ENCODE measurements around the gene LRIG3.

The LRIG3 gene

GRCh38 chr12:58923781-58924180 lies 3.5 kb upstream of the LRIG3 start:
- H3K9me3 Mint-ChIP-seq = no peaks in the 10 kb centered on the region
- no peak for DNase-seq
- CTCF ChIA-PET = no interaction called here
- no peaks in the 10 kb centered on the region for H3K36me3 Mint-ChIP-seq
- no peak overlapping the region for H3K4me3 Mint-ChIP-seq
- H3K4me1 Mint-ChIP-seq = peaks cover 3% of the 10 kb centered on the region
- peaks cover 23% of the 10 kb centered on the region for H3K27me3 Mint-ChIP-seq
- H3K27ac Mint-ChIP-seq = no peak overlapping the region

- Mint-ChIP-seq H3K4me3 (no peak overlapping the region), H3K4me1 (peaks cover 3% of the 10 kb centered on the region), H3K27me3 (peaks cover 23% of the 10 kb centered on the region), H3K36me3 (no peaks in the 10 kb centered on the region), H3K9me3 (no peaks in the 10 kb centered on the region), H3K27ac (no peak overlapping the region)
- CTCF ChIA-PET = no interaction called here
- no peak for DNase-seq
Observed at GRCh38 chr12:58922849-58923248, 2.5 kb upstream of the LRIG3 start.

GRCh38 chr12:58920961-58921861 lies 907 bp upstream of the LRIG3 start:
- no peaks in the 10 kb centered on the region for H3K9me3 Mint-ChIP-seq
- no peaks in the 10 kb centered on the region for H3K36me3 Mint-ChIP-seq
- H3K4me1 Mint-ChIP-seq = peaks cover 3% of the 10 kb centered on the region
- no peak for DNase-seq
- peaks cover 23% of the 10 kb centered on the region for H3K27me3 Mint-ChIP-seq
- H3K27ac Mint-ChIP-seq = no peak overlapping the region
- CTCF ChIA-PET = no interaction called here
- peak overlapping the region; percentile 48 for H3K4me3 Mint-ChIP-seq

GRCh38 chr12:58919231-58920101 lies 838 bp downstream of the LRIG3 start:
- H3K4me3 Mint-ChIP-seq = no peak overlapping the region

GRCh38 chr12:58918469-58918844 lies 1.8 kb downstream of the LRIG3 start:
- Mint-ChIP-seq H3K36me3 (no peaks in the 10 kb centered on the region), H3K4me1 (peaks cover 3% of the 10 kb centered on the region), H3K9me3 (no peaks in the 10 kb centered on the region), H3K27me3 (peaks cover 26% of the 10 kb centered on the region), H3K27ac (peak overlapping the region; percentile 1), H3K4me3 (no peak overlapping the region)
- DNase-seq = no peak
- CTCF ChIA-PET = no interaction called here

More at GRCh38 chr12:58919231-58920101, 838 bp downstream of the LRIG3 start:
- DNase-seq = no peak
- Mint-ChIP-seq H3K9me3 (no peaks in the 10 kb centered on the region), H3K27me3 (peaks cover 26% of the 10 kb centered on the region), H3K4me1 (peaks cover 3% of the 10 kb centered on the region), H3K27ac (no peak overlapping the region), H3K36me3 (no peaks in the 10 kb centered on the region)
- CTCF ChIA-PET = no interaction called here

- Mint-ChIP-seq H3K4me3 (no peak overlapping the region), H3K27ac (no peak overlapping the region), H3K4me1 (peaks cover 3% of the 10 kb centered on the region), H3K9me3 (no peaks in the 10 kb centered on the region), H3K36me3 (no peaks in the 10 kb centered on the region), H3K27me3 (peaks cover 26% of the 10 kb centered on the region)
- DNase-seq = no peak
- CTCF ChIA-PET = no interaction called here
Observed at GRCh38 chr12:58917699-58918468, 2.4 kb downstream of the LRIG3 start.

- no peaks in the 10 kb centered on the region for H3K9me3 Mint-ChIP-seq
- CTCF ChIA-PET = no interaction called here
- no peak overlapping the region for H3K27ac Mint-ChIP-seq
Observed at GRCh38 chr12:58916921-58917511, 3.3 kb downstream of the LRIG3 start.

GRCh38 chr12:58916161-58916621 lies 4.1 kb downstream of the LRIG3 start:
- Mint-ChIP-seq H3K36me3 (no peaks in the 10 kb centered on the region), H3K4me1 (peaks cover 3% of the 10 kb centered on the region), H3K27ac (no peak overlapping the region), H3K4me3 (no peak overlapping the region), H3K9me3 (no peaks in the 10 kb centered on the region), H3K27me3 (peaks cover 24% of the 10 kb centered on the region)
- CTCF ChIA-PET = no interaction called here
- no peak for DNase-seq

More at GRCh38 chr12:58916921-58917511, 3.3 kb downstream of the LRIG3 start:
- DNase-seq = no peak
- Mint-ChIP-seq H3K4me3 (no peak overlapping the region), H3K27me3 (peaks cover 26% of the 10 kb centered on the region), H3K4me1 (peaks cover 3% of the 10 kb centered on the region), H3K36me3 (no peaks in the 10 kb centered on the region)

- no peaks in the 10 kb centered on the region for H3K36me3 Mint-ChIP-seq
- peaks cover 20% of the 10 kb centered on the region for H3K27me3 Mint-ChIP-seq
- DNase-seq = no peak
- no peaks in the 10 kb centered on the region for H3K9me3 Mint-ChIP-seq
- CTCF ChIA-PET = no interaction called here
- H3K4me3 Mint-ChIP-seq = no peak overlapping the region
- H3K4me1 Mint-ChIP-seq = peaks cover 2% of the 10 kb centered on the region
- no peak overlapping the region for H3K27ac Mint-ChIP-seq
Observed at GRCh38 chr12:58915634-58916033, 4.7 kb downstream of the LRIG3 start.

GRCh38 chr12:58915037-58915436 lies 5.3 kb downstream of the LRIG3 start:
- peaks cover 14% of the 10 kb centered on the region for H3K27me3 Mint-ChIP-seq
- no peaks in the 10 kb centered on the region for H3K4me1 Mint-ChIP-seq
- DNase-seq = no peak
- no peaks in the 10 kb centered on the region for H3K9me3 Mint-ChIP-seq
- H3K4me3 Mint-ChIP-seq = no peak overlapping the region
- CTCF ChIA-PET = no interaction called here
- H3K27ac Mint-ChIP-seq = no peak overlapping the region
- H3K36me3 Mint-ChIP-seq = no peaks in the 10 kb centered on the region

- no peaks in the 10 kb centered on the region for H3K9me3 Mint-ChIP-seq
- no peak overlapping the region for H3K27ac Mint-ChIP-seq
- no peak for DNase-seq
- no peaks in the 10 kb centered on the region for H3K36me3 Mint-ChIP-seq
- peaks cover 8% of the 10 kb centered on the region for H3K27me3 Mint-ChIP-seq
- no peaks in the 10 kb centered on the region for H3K4me1 Mint-ChIP-seq
- H3K4me3 Mint-ChIP-seq = no peak overlapping the region
- CTCF ChIA-PET = no interaction called here
Observed at GRCh38 chr12:58914457-58914856, 5.8 kb downstream of the LRIG3 start.

GRCh38 chr12:58907391-58907790 lies 12.9 kb downstream of the LRIG3 start:
- CTCF ChIA-PET = no interaction called here
- no peaks in the 10 kb centered on the region for H3K9me3 Mint-ChIP-seq
- H3K36me3 Mint-ChIP-seq = no peaks in the 10 kb centered on the region
- no peaks in the 10 kb centered on the region for H3K4me1 Mint-ChIP-seq
- H3K27me3 Mint-ChIP-seq = no peaks in the 10 kb centered on the region
- no peak overlapping the region for H3K4me3 Mint-ChIP-seq
- H3K27ac Mint-ChIP-seq = no peak overlapping the region
- no peak for DNase-seq

GRCh38 chr12:58906917-58907316 lies 13.4 kb downstream of the LRIG3 start:
- Mint-ChIP-seq H3K27me3 (no peaks in the 10 kb centered on the region), H3K27ac (no peak overlapping the region), H3K4me3 (no peak overlapping the region), H3K9me3 (no peaks in the 10 kb centered on the region), H3K36me3 (no peaks in the 10 kb centered on the region), H3K4me1 (no peaks in the 10 kb centered on the region)
- CTCF ChIA-PET = no interaction called here
- no peak for DNase-seq

GRCh38 chr12:58905422-58905821 lies 14.9 kb downstream of the LRIG3 start:
- Mint-ChIP-seq H3K4me1 (no peaks in the 10 kb centered on the region), H3K36me3 (no peaks in the 10 kb centered on the region), H3K9me3 (no peaks in the 10 kb centered on the region), H3K27ac (no peak overlapping the region), H3K27me3 (no peaks in the 10 kb centered on the region), H3K4me3 (no peak overlapping the region)
- CTCF ChIA-PET = no interaction called here
- DNase-seq = no peak

Measured in activated naive CD4-positive, alpha-beta T cell treated with anti-CD3 and anti-CD28 coated beads, Interleukin-2, amount 10 ng/mL, durations not matched to agents 7 days and 5 days (primary cell).